GM18511 (cell line): ENCODE measurements around the gene ZNF500.
"Not testable (repeated sequence)": the region's sequence is repeated elsewhere in the genome, so short reads cannot be mapped to it uniquely, and the experiment has no call there.

Experiments
- ATAC-seq: cut with Tn5 transposase; IDR thresholded peaks from one replicate; pipeline ENCODE4 v1.9.1; 2021; ENCODE audit warnings: mild to moderate bottlenecking, moderate library complexity; ENCODE audit not compliant: unreplicated experiment

ZNF500 gene

GRCh38 chr16:4746991-4747574 lies 19.9 kb downstream of the ZNF500 start:
- no peak for ATAC-seq

- no peak for ATAC-seq
These were observed 20.7 kb downstream of the ZNF500 start for GRCh38 chr16:4746215-4746614.

GRCh38 chr16:4745274-4745569 lies 21.7 kb downstream of the ZNF500 start:
- ATAC-seq: no peak

GRCh38 chr16:4744555-4745273 lies 22.2 kb downstream of the ZNF500 start:
- ATAC-seq: no peak

GRCh38 chr16:4743226-4743878 lies 23.6 kb downstream of the ZNF500 start:
- ATAC-seq: no peak

GRCh38 chr16:4738370-4738769 lies 28.6 kb downstream of the ZNF500 start:
- ATAC-seq: not testable (repeated sequence)

GRCh38 chr16:4737545-4737944 lies 29.4 kb downstream of the ZNF500 start:
- no peak for ATAC-seq

GRCh38 chr16:4736546-4736945 lies 30.4 kb downstream of the ZNF500 start:
- no peak for ATAC-seq

GRCh38 chr16:4734730-4735535 lies 32.0 kb downstream of the ZNF500 start:
- ATAC-seq: peak; percentile 75

- peak; percentile 84 for ATAC-seq
These were observed 32.8 kb downstream of the ZNF500 start, which contains the start of the genes ANKS3 and DNAAF8 for GRCh38 chr16:4734063-4734729. TSS of gene ANKS3 (minus strand) at chr16:4734271. CDS start at chr16:4730149, 4,122 bp downstream. TSS of gene DNAAF8 (plus strand) at chr16:4734537. CDS start at chr16:4736515, 1,978 bp downstream.

GRCh38 chr16:4733747-4734062 lies 33.3 kb downstream of the ZNF500 start:
- peak; percentile 15 for ATAC-seq

GRCh38 chr16:4733211-4733742 lies 33.7 kb downstream of the ZNF500 start:
- no peak for ATAC-seq

GRCh38 chr16:4729876-4730275 lies 37.1 kb downstream of the ZNF500 start:
- no peak for ATAC-seq

- ATAC-seq: no peak
These were observed 38.3 kb downstream of the ZNF500 start for GRCh38 chr16:4728676-4729075.

GRCh38 chr16:4726616-4727015 lies 40.3 kb downstream of the ZNF500 start:
- no peak for ATAC-seq

GRCh38 chr16:4724661-4725270 lies 42.2 kb downstream of the ZNF500 start:
- ATAC-seq: no peak

GRCh38 chr16:4723071-4723767 lies 43.7 kb downstream of the ZNF500 start:
- ATAC-seq: no peak

GRCh38 chr16:4718466-4718865 lies 48.5 kb downstream of the ZNF500 start:
- no peak for ATAC-seq

- ATAC-seq: no peak
These were observed 52.0 kb downstream of the ZNF500 start for GRCh38 chr16:4714996-4715395.
